Thyroid gland (tissue), 4 donors: Measurements from ENCODE around the gene IRS2.

Source experiments
- CTCF ChIP-seq, 6 experiments: fragments of 200-600 bp in 3 of 6; fragments of 450-650 bp in 3 of 6; sonication (generic) in 3 of 6; IDR thresholded peaks; one replicate each; pipeline ENCODE4 v1.5.1; 2016 to 2019; ENCODE audit warnings: antibody characterized with exemption in 6 of 6, mild to moderate bottlenecking in 2 of 6, inconsistent platforms in 1 of 6, moderate library complexity in 1 of 6
- POLR2A ChIP-seq, 2 donors: fragments of 450-650 bp; IDR thresholded peaks; one replicate each; pipeline ENCODE4 v1.6.1; 2017; ENCODE audit warnings: antibody characterized with exemption in 2 of 2, mild to moderate bottlenecking in 2 of 2, moderate library complexity in 1 of 2

- TF ChIP-seq CTCF (IDR thresholded peaks at IDR 0.05) = no peak
- TF ChIP-seq POLR2A (IDR thresholded peaks at IDR 0.05) = no peak
These were observed 15.9 kb downstream of the IRS2 start for GRCh38 chr13:109770436-109770835.
